Mucosa of descending colon (tissue), 3 donors: ENCODE results near the gene POGLUT2. TPM values are rescaled to one million over a fixed set of nuclear protein-coding genes. Genes with fewer than 3 reads are reported as not detected.

Experiments used
- ATAC-seq: fragments of 200-7000 bp; cut with Tn5 transposase; one replicate; pipeline ENCODE4 v1.9.1; 2020; ENCODE audit warnings: mild to moderate bottlenecking, moderate library complexity
- DNase-seq, 3 donors: peaks; one replicate each; pipeline ENCODE4 v3.0.0-alpha.2; 2020
- H3K36me3 ChIP-seq: fragments of 200-600 bp; one replicate; pipeline ENCODE4 v1.8.0; 2021; ENCODE audit warnings: low read depth, mild to moderate bottlenecking
- H3K4me1 ChIP-seq: fragments of 200-600 bp; one replicate; pipeline ENCODE4 v1.8.0; 2021; ENCODE audit warnings: low read depth, mild to moderate bottlenecking
- H3K4me3 ChIP-seq: fragments of 200-600 bp; one replicate; pipeline ENCODE4 v1.8.0; 2021; ENCODE audit warnings: mild to moderate bottlenecking
- H3K9me3 ChIP-seq: fragments of 200-600 bp; one replicate; pipeline ENCODE4 v1.8.0; 2021; ENCODE audit warnings: mild to moderate bottlenecking
- intact Hi-C, 2 donors: fragments of 100-400 bp; cut with DNase I in 1 of 2; cut with micrococcal nuclease in 1 of 2; formaldehyde crosslinking; loops; one replicate each; pipeline versions ENCODE4 v1.11.0 to v1.11.1; 2022; cut with DNase I, micrococcal nuclease
- total RNA-seq, 3 donors: library from RNA; stranded (reverse); fragmentation: NEBNext Ultra II Directional in 2 of 3; extraction: Animal tissue kit (Norgen Biotek cat#: 25700) in 2 of 3; gene quantifications; one replicate each; pipeline versions ENCODE4 v1.2.1 to v1.2.4, GENCODE V29; 2021 to 2023
- TF ChIP-seq, protein P1 (sequence below): fragments of 200-600 bp; IDR thresholded peaks from one replicate; pipeline ENCODE4 v1.8.0; 2022; ENCODE audit warnings: antibody characterized with exemption, mild to moderate bottlenecking
- donor health status: DM: no; HTN: no; CAD: no; lungs with moderate emphysema.
- donor health status: DM: no; HTN: no; CAD: no.
- donor health status: DM: no; HTN: yes; CAD: no.

POGLUT2 gene
- total RNA-seq, 3 donors from 2014 or later: 0.72 to 3.9 (median 1.7) TPM

DNA sequence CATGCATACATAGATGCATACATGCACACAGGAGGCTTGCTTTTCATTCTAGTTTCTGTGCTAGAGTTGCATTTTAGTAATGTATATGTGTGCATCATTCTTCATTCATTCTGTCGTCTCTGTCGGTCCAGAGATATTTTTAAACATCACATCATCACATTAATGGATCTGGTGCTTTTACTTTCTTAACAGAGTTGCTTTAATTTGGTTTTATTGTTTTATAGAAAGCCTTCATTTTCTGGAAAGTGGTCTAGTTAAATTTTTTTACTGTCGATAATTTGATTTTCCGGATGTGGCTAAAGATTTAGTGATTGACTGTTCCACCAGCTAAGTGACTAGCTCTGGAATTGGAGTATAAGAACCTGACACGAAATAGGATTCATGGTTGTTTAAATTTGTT lies 17.0 kb upstream of the POGLUT2 start:
- Histone ChIP-seq H3K36me3 (no peaks in the 10 kb centered on the region), H3K9me3 (no peaks in the 10 kb centered on the region), H3K4me3 (no peak overlapping the region), H3K4me1 (no peaks in the 10 kb centered on the region)
- TF ChIP-seq, protein P1, sequence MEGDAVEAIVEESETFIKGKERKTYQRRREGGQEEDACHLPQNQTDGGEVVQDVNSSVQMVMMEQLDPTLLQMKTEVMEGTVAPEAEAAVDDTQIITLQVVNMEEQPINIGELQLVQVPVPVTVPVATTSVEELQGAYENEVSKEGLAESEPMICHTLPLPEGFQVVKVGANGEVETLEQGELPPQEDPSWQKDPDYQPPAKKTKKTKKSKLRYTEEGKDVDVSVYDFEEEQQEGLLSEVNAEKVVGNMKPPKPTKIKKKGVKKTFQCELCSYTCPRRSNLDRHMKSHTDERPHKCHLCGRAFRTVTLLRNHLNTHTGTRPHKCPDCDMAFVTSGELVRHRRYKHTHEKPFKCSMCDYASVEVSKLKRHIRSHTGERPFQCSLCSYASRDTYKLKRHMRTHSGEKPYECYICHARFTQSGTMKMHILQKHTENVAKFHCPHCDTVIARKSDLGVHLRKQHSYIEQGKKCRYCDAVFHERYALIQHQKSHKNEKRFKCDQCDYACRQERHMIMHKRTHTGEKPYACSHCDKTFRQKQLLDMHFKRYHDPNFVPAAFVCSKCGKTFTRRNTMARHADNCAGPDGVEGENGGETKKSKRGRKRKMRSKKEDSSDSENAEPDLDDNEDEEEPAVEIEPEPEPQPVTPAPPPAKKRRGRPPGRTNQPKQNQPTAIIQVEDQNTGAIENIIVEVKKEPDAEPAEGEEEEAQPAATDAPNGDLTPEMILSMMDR: no peak
- intact Hi-C loops: no loop called here
- DNase-seq (no peak), ATAC-seq (no peak)

DNA sequence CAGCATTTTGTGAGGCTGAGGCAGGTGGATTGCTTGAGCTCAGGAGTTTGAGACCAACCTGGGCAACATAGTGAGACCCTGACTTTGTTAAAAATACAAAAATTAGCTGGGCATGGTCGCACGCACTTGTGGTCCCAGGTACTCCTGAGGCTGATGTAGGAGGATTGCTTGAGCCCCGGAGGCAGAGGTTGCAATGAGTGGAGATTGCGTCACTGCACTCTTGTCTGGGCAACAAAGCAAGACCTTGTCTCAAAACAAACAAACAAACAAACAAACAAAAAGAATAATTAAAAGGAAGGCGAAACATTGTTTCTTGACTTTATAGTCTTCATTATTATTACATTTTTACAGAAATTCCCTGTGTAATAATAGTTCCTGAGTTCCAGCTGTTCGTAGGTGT lies 16.0 kb upstream of the POGLUT2 start:
- no peaks in the 10 kb centered on the region for H3K4me1 ChIP-seq
- TF ChIP-seq, protein P1: no peak
- H3K9me3 ChIP-seq: no peaks in the 10 kb centered on the region
- no peak overlapping the region for H3K4me3 ChIP-seq
- intact Hi-C loops: no loop called here
- no peaks in the 10 kb centered on the region for H3K36me3 ChIP-seq
- no peak for ATAC-seq
- DNase-seq: no peak

DNA sequence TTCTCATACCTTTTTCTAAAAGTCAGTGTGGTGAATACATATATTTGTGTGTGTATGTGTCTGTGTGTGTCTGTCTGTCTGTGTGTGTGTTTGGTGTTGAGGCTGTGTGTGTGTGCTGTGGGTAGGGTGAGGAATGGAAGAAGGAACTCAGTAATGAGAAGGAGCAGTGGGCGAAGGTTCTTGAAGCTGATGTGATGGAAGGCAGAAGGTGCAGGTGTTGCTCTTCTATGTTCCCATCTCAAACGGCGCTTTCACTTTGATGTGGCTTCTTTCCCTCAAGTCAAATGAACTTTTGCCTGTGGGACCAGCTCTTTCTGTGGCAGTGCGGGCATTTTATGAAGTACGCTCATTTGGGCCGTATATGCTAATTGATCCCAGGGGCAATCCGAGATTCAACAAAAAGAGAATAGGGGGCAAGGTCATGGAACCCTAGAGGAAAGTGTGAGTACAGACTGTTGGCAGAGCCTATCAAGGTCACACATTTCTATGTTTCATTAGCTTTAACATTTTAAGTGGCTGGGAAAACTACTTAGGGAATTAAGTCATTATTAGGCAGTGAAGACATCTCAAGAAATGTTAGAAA lies 15.3 kb upstream of the POGLUT2 start:
- TF ChIP-seq, protein P1: no peak
- intact Hi-C loops: no loop called here
- Histone ChIP-seq H3K36me3 (no peaks in the 10 kb centered on the region), H3K4me1 (no peaks in the 10 kb centered on the region), H3K9me3 (no peaks in the 10 kb centered on the region), H3K4me3 (no peak overlapping the region)
- ATAC-seq (no peak), DNase-seq (no peak)

GRCh38 chr13:102812611-102813287 lies 14.0 kb upstream of the POGLUT2 start:
- Histone ChIP-seq H3K4me1 (no peaks in the 10 kb centered on the region), H3K36me3 (no peaks in the 10 kb centered on the region), H3K4me3 (no peak overlapping the region), H3K9me3 (no peaks in the 10 kb centered on the region)
- DNase-seq (no peak), ATAC-seq (no peak)
- TF ChIP-seq, protein P1: no peak
- intact Hi-C loops: no loop called here

DNA sequence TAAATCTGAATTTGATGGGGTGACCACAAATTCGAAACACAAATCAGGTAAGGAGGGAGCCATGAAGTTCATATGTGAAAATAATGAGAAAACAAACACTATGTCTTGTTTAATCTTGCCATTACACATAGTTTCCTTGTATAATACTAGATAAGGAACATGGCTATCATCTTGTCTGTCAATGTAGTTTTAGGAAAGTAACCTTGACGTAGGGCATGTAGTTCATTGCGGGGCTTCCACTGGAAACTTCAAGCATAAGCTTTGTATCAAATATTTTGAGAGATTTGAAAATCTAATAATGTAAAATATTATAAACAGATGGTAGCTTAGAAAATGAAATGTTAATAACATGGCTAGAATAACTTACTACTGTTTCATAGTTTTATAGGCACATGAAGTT lies 8.9 kb upstream of the POGLUT2 start:
- Histone ChIP-seq H3K4me1 (no peaks in the 10 kb centered on the region), H3K9me3 (no peaks in the 10 kb centered on the region), H3K4me3 (no peak overlapping the region), H3K36me3 (no peaks in the 10 kb centered on the region)
- ATAC-seq: no peak
- TF ChIP-seq, protein P1: no peak
- intact Hi-C loops: no loop called here
- no peak for DNase-seq
